Measurements from ENCODE around the gene ABCF1.

ABCF1 gene

DNA sequence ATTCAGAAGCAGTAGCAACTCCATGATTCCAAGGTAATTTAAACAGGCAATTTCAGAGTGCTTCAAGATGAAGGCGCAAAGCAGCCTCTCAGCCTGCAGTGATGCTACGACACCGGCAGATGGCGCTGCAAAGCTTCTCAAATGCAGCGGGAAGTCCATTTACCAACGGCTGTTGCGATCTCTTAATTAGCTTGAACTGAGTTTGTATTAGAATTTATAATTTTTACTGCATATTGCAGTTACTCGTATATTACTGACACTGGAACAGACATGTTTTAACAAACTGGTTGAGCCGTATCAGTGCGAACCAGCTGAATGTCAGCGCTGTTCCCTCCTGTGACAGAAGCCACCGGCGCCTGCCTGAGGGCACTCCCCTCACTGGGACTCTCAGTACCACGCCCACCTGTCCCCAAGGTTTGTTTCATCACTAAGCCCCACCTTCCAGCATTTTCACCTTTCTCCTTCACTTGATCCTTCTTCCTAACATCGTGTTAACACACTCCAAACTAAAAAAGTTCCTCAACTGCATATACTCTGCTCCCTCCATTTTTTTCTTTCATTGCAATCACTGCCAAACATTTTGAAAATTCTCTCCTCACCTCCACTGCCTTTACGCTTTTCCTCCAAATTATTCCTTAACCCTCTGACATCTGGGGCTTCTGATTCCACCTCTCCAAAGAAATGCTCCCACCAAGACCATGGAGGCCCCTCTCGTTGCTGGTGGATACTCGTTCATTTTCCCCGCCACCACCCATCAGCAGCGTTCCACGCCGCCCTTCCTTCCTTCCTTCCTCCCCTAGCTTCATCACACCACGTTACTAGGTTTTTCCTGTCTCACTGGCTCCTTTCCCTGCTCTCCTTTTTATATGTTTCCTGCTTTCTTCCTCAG lies 29.5 kb upstream of the ABCF1 start:
- peak overlapping the region; percentile 31 for H3K4me3 ChIP-seq (ENCODE audit: low read depth, low read length)
- TF ChIP-seq CTCF (IDR thresholded peaks at IDR 0.05; ENCODE audit: insufficient read depth, low read length, missing control alignments): peak; percentile 90
- ChIA-PET CTCF (interaction anchor here (0.6 to 23.8 kb wide), 39 partner anchors 12 to 550 kb away, joined by 3 to 788 read pairs (median 6); partner anchors contain the start of genes DHX16, GNL1 and PRR3), POLR2A (interaction anchor here (1.2 kb wide), 1 partner anchor 45 kb away, joined by 4 read pairs; no protein-coding TSS in a partner anchor)
- DNase-seq (ENCODE audit: low read depth, low spot score): no peak

DNA sequence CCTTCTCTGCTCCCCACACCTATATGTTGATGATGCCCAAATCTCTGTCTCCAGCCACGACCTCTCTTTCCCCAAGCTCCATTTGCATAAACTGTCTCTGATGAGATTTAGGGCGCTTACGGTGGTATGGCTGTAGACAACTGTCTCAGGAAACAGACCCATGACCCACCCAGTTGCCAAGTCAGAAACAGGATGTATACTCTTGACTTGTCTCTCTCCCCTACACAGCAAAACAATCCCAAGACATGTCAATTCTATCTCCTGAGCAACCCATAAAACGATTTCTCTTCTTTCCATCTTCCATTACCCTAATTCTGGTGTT lies 28.9 kb upstream of the ABCF1 start:
- no peak for DNase-seq (ENCODE audit: low read depth, low spot score)
- TF ChIP-seq CTCF (IDR thresholded peaks at IDR 0.05; ENCODE audit: insufficient read depth, low read length, missing control alignments): no peak
- ChIA-PET POLR2A (interaction anchor here (0.6 kb wide), 1 partner anchor 71 kb away, joined by 3 read pairs; no protein-coding TSS in a partner anchor), CTCF (interaction anchor here (0.6 to 23.8 kb wide), 18 partner anchors 11 to 545 kb away, joined by 3 to 788 read pairs (median 12); partner anchors contain the start of genes DHX16, GNL1 and PRR3)
- H3K4me3 ChIP-seq (ENCODE audit: low read depth, low read length): no peak overlapping the region

DNA sequence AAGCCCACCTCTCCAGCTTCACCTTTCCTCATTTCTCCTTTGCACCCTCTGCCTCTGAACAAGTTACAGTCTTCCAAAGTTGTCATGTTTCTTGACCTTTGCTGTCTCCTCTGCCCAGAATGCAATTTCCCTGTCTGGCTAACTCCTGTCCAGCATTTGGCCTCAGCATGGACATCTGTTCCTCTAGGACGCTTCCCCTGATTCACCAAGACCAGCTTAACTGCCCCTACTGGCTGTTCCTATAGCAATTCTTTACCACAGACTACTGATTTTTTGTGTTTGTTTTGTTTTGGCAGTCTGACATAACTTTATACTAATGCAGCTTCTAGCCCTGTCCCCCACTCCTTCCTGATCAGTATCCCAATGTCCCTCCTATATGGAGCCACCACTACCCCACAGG lies 28.3 kb upstream of the ABCF1 start:
- no peak for TF ChIP-seq CTCF (IDR thresholded peaks at IDR 0.05; ENCODE audit: insufficient read depth, low read length, missing control alignments)
- POLR2A ChIA-PET: interaction anchor here (0.6 kb wide), 1 partner anchor 71 kb away, joined by 3 read pairs; no protein-coding TSS in a partner anchor
- no peak overlapping the region for H3K4me3 ChIP-seq (ENCODE audit: low read depth, low read length)
- DNase-seq (ENCODE audit: low read depth, low spot score): no peak
- CTCF ChIA-PET: interaction anchor here (0.7 to 23.8 kb wide), 21 partner anchors 11 to 544 kb away, joined by 3 to 788 read pairs (median 6); partner anchors contain the start of genes DHX16, GNL1 and PRR3

GRCh38 chr6:30543821-30544220 lies 27.4 kb upstream of the ABCF1 start:
- CTCF ChIA-PET: interaction anchor here (0.8 to 23.8 kb wide), 21 partner anchors 8 to 544 kb away, joined by 3 to 788 read pairs (median 12); partner anchors contain the start of genes DHX16, GNL1 and PRR3
- DNase-seq (ENCODE audit: low read depth, low spot score): no peak
- POLR2A ChIA-PET: no interaction called here
- no peak for TF ChIP-seq CTCF (IDR thresholded peaks at IDR 0.05; ENCODE audit: insufficient read depth, low read length, missing control alignments)
- H3K4me3 ChIP-seq (ENCODE audit: low read depth, low read length): no peak overlapping the region

DNA sequence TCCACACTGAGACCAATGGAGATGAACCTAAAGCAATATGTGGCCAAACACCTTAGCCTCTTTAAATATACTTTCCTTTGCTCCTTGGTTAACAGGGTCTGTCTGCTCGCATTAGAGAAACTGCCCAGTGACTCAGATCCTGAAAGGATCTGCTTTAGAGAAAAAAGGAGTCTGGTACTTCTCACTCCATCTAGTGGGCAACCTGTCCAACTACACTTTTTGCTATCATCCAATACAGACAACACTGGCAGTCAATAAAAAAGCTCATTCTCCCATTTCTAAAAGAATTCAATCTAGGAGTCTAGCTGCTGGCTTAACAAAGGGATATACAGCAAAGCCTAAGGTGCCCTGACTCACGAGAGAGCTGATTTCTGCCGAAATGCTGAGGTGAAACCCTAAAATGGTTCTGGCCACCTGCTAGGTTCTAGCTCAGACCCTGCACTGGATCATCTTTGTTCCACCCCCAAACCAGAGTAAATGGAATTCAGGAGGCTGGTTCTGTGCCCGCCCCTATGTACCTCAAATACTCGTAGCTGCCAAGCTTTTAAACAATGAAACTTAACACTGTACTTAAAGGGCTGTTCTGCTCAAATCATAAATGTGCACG lies 26.5 kb upstream of the ABCF1 start:
- POLR2A ChIA-PET: interaction anchor here (0.7 to 0.8 kb wide), 2 partner anchors 12 to 13 kb away, joined by 3 read pairs; partner anchors contain the start of gene PRR3
- no peak overlapping the region for H3K4me3 ChIP-seq (ENCODE audit: low read depth, low read length)
- peak; percentile 67 for TF ChIP-seq CTCF (IDR thresholded peaks at IDR 0.05; ENCODE audit: insufficient read depth, low read length, missing control alignments)
- CTCF ChIA-PET: interaction anchor here (0.6 to 23.8 kb wide), 28 partner anchors 9 to 352 kb away, joined by 3 to 788 read pairs (median 6); partner anchors contain the start of genes GNL1 and PRR3
- DNase-seq (ENCODE audit: low read depth, low spot score): no peak

Data from AG04449 (cell line).